HFF-Myc (cell line): ENCODE results near the gene SLC1A5.
"Not testable (repeated sequence)": the region's sequence is repeated elsewhere in the genome, so short reads cannot be mapped to it uniquely, and the experiment has no call there.

ENCODE experiments used
- DNase-seq: peaks from one replicate; pipeline ENCODE4 v3.0.0-alpha.2; 2011; ENCODE audit warnings: low read depth; ENCODE audit errors: extremely low read depth
- H3K4me3 ChIP-seq: replicated peaks from 2 replicates; pipeline ENCODE4 v1.5.1; 2011; ENCODE audit warnings: low read depth, mild to moderate bottlenecking, control low read depth, low read length
- CTCF ChIP-seq: IDR thresholded peaks from 2 replicates; pipeline ENCODE4 v1.5.1; 2012; ENCODE audit warnings: mild to moderate bottlenecking, low read depth, low read length, control low read depth; ENCODE audit errors: missing control alignments

Gene SLC1A5

GRCh38 chr19:46764817-46765291 is 23.5 kb downstream of the SLC1A5 start:
- TF ChIP-seq CTCF, result no peak
- no peak for DNase-seq
- no peak overlapping the region for H3K4me3 ChIP-seq

GRCh38 chr19:46762245-46762890 is 26.0 kb downstream of the SLC1A5 start:
- H3K4me3 ChIP-seq, result no peak overlapping the region
- DNase-seq, result no peak
- TF ChIP-seq CTCF, result no peak

GRCh38 chr19:46761418-46761831 is 27.0 kb downstream of the SLC1A5 start:
- peak; percentile 89 for DNase-seq
- no peak overlapping the region for H3K4me3 ChIP-seq
- no peak for TF ChIP-seq CTCF

- not testable (repeated sequence) for DNase-seq, H3K4me3 ChIP-seq
Measured at GRCh38 chr19:46760897-46761296, 27.5 kb downstream of the SLC1A5 start.

- TF ChIP-seq CTCF, result no peak
- no peak for DNase-seq
- H3K4me3 ChIP-seq, result no peak overlapping the region
Measured at GRCh38 chr19:46760363-46760762, 28.0 kb downstream of the SLC1A5 start.

- DNase-seq, result peak; percentile 56
- TF ChIP-seq CTCF, result no peak
- no peak overlapping the region for H3K4me3 ChIP-seq
Measured at GRCh38 chr19:46759817-46760333, 28.5 kb downstream of the SLC1A5 start.

GRCh38 chr19:46759206-46759605 is 29.2 kb downstream of the SLC1A5 start:
- no peak overlapping the region for H3K4me3 ChIP-seq
- no peak for TF ChIP-seq CTCF
- no peak for DNase-seq
